Measurements from ENCODE around the gene BHLHE40.

BHLHE40 gene

DNA sequence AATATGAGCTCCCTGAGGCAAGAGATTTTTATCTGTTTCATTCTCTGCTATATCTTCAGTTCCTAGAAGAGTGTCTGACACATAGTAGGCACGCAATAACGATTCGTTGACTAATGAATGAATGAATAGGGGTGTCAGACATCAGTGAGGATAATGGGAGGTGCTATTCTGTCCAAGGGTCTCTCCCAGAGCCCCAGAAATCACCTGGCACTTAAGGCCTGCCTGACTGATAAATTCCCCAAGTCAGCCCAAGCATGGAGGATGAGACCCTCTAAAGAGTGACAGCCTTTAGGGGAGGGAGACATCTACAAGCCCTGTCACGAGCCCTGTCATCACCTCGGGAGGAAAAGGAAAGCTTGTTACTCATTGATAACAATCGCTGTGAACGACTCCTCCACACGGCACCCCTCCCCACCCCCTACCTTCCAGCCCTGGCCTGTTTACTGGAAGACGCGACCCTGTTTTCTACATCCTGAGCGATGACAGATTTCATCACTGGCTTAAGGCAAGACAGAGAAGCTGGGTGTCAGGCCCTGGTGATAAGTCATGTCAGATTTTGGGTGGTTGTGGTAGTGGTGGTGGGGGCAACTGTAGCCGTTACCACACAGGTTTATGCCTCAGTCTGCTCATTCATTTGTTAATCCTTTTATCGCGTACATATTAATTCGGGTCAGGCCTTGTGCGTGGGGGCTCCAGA lies 23.1 kb downstream of the BHLHE40 start:
- Histone ChIP-seq H2BK15ac (ENCODE audit: low read depth, poor library complexity, severe bottlenecking) (no peak overlapping the region), H4K91ac (ENCODE audit: low read length) (no peak overlapping the region), H2BK120ac (ENCODE audit: low read depth, low read length) (no peak overlapping the region), H2BK5ac (ENCODE audit: low read depth, low read length, poor library complexity, severe bottlenecking) (no peak overlapping the region), H3K14ac (ENCODE audit: low read length in 2 of 2) (no peak overlapping the region), H3K4me2 (ENCODE audit: low read length, poor library complexity, severe bottlenecking) (no peak overlapping the region), H3K4me3 (ENCODE audit: insufficient read depth in 1 of 2, low read depth in 1 of 2, low read length in 2 of 2) (no peak overlapping the region), H3K79me1 (replicated peaks; ENCODE audit: low read length, poor library complexity, severe bottlenecking) (no peaks in the 10 kb centered on the region), H3K36me3 (ENCODE audit: control insufficient read depth in 1 of 2, insufficient read depth in 2 of 2, low read depth in 1 of 2, low read length in 2 of 2) (no peaks in the 10 kb centered on the region), H3K9me3 (ENCODE audit: control insufficient read depth, low read length) (no peaks in the 10 kb centered on the region), H3K4me1 (ENCODE audit: control insufficient read depth, insufficient read depth, low read depth, low read length) (peaks cover 11% of the 10 kb centered on the region), H2BK12ac (ENCODE audit: low read length in 2 of 2) (no peak overlapping the region), H2AK5ac (ENCODE audit: low read length, severe bottlenecking) (no peak overlapping the region), H3K23ac (ENCODE audit: low read length in 2 of 2) (no peak overlapping the region), H2AFZ (ENCODE audit: low read depth, low read length) (no peak overlapping the region), H3K27me3 (ENCODE audit: control insufficient read depth in 1 of 2, insufficient read depth in 1 of 2, low read length in 2 of 2) (no peaks in the 10 kb centered on the region), H3K18ac (ENCODE audit: low read depth in 1 of 2, low read length in 2 of 2) (no peak overlapping the region), H3K9ac (ENCODE audit: low read length) (no peak overlapping the region), H4K8ac (ENCODE audit: low read length) (no peak overlapping the region), H3K27ac (ENCODE audit: low read length, poor library complexity, severe bottlenecking) (no peak overlapping the region), H3K4ac (ENCODE audit: low read depth in 1 of 2, low read length in 2 of 2) (no peak overlapping the region)
- DNase-seq: peak; percentile 90
- WGBS: 43% methylated on average over 16 of the region's 16 CpGs

GRCh38 chr3:5002871-5003247 lies 23.6 kb downstream of the BHLHE40 start:
- Histone ChIP-seq H3K4me3 (ENCODE audit: insufficient read depth in 1 of 2, low read depth in 1 of 2, low read length in 2 of 2) (no peak overlapping the region), H3K9ac (ENCODE audit: low read length) (no peak overlapping the region), H3K4ac (ENCODE audit: low read depth in 1 of 2, low read length in 2 of 2) (no peak overlapping the region), H3K18ac (ENCODE audit: low read depth in 1 of 2, low read length in 2 of 2) (no peak overlapping the region), H3K27me3 (ENCODE audit: control insufficient read depth in 1 of 2, insufficient read depth in 1 of 2, low read length in 2 of 2) (no peaks in the 10 kb centered on the region), H2BK12ac (ENCODE audit: low read length in 2 of 2) (no peak overlapping the region), H3K4me1 (ENCODE audit: control insufficient read depth, insufficient read depth, low read depth, low read length) (peaks cover 11% of the 10 kb centered on the region), H3K79me1 (replicated peaks; ENCODE audit: low read length, poor library complexity, severe bottlenecking) (no peaks in the 10 kb centered on the region), H2BK15ac (ENCODE audit: low read depth, poor library complexity, severe bottlenecking) (no peak overlapping the region), H3K36me3 (ENCODE audit: control insufficient read depth in 1 of 2, insufficient read depth in 2 of 2, low read depth in 1 of 2, low read length in 2 of 2) (no peaks in the 10 kb centered on the region), H3K4me2 (ENCODE audit: low read length, poor library complexity, severe bottlenecking) (no peak overlapping the region), H3K23ac (ENCODE audit: low read length in 2 of 2) (no peak overlapping the region), H2AFZ (ENCODE audit: low read depth, low read length) (no peak overlapping the region), H2BK120ac (ENCODE audit: low read depth, low read length) (no peak overlapping the region), H4K91ac (ENCODE audit: low read length) (no peak overlapping the region), H4K8ac (ENCODE audit: low read length) (no peak overlapping the region), H3K27ac (ENCODE audit: low read length, poor library complexity, severe bottlenecking) (no peak overlapping the region), H2AK5ac (ENCODE audit: low read length, severe bottlenecking) (no peak overlapping the region), H2BK5ac (ENCODE audit: low read depth, low read length, poor library complexity, severe bottlenecking) (no peak overlapping the region), H3K9me3 (ENCODE audit: control insufficient read depth, low read length) (no peaks in the 10 kb centered on the region), H3K14ac (ENCODE audit: low read length in 2 of 2) (no peak overlapping the region)
- DNase-seq: no peak
- 92% methylated on average over 6 of the region's 6 CpGs for WGBS

DNA sequence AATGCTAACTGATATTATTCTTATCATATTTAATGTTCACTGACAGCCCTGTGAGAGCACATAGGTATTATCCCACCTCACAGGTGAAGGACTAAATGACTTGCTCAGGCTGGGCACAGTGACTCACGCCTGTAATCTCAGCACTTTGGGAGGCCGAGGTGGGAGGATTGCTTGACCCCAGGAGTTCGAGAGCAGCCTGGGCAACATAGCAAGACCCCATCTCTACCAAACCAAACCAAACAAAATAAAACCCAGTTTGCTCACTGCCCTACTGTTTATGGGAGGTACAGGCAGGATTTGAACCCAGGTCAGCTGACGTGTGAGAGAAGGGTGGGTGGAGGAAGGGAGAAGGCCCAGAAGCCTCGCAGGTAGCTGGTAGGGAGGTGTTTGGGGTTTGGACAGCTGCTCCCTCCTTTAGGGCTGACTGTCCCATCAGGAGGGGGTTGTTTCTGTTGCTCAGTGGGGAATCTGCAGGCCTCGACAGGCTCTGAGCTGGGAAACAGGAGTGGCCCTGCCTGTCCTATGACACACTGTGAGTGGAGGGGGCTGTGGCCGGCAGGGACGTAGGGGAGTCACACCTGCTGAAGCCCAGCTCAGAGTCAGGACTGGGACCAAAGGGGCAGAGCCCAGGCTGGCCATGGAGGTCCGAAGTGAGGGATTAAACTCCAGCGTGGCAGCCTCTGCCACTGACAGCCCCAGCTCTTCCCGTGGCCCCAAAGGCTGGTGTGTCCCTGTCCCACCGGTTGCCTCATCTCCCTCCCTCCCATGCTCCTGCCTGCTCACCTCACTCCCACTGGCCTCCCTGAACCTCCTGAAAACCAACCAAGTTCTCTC lies 25.3 kb downstream of the BHLHE40 start:
- no peaks in the 10 kb centered on the region for H3K36me3 ChIP-seq (ENCODE audit: control insufficient read depth in 1 of 2, insufficient read depth in 2 of 2, low read depth in 1 of 2, low read length in 2 of 2)
- no peaks in the 10 kb centered on the region for H3K9me3 ChIP-seq (ENCODE audit: control insufficient read depth, low read length)
- H2BK12ac ChIP-seq (ENCODE audit: low read length in 2 of 2): peak overlapping the region in 1 of 2 experiments; percentile 59
- no peak overlapping the region for H3K4me2 ChIP-seq (ENCODE audit: low read length, poor library complexity, severe bottlenecking)
- H2BK120ac ChIP-seq (ENCODE audit: low read depth, low read length): no peak overlapping the region
- H3K18ac ChIP-seq (ENCODE audit: low read depth in 1 of 2, low read length in 2 of 2): peak overlapping the region in 1 of 2 experiments; percentile 6
- no peak overlapping the region for H2BK5ac ChIP-seq (ENCODE audit: low read depth, low read length, poor library complexity, severe bottlenecking)
- no peak overlapping the region for H3K27ac ChIP-seq (ENCODE audit: low read length, poor library complexity, severe bottlenecking)
- H3K14ac ChIP-seq (ENCODE audit: low read length in 2 of 2): peak overlapping the region in 1 of 2 experiments; percentile 64
- H3K4me1 ChIP-seq (ENCODE audit: control insufficient read depth, insufficient read depth, low read depth, low read length): peaks cover 11% of the 10 kb centered on the region
- no peak overlapping the region for H2BK15ac ChIP-seq (ENCODE audit: low read depth, poor library complexity, severe bottlenecking)
- no peak overlapping the region for H3K4me3 ChIP-seq (ENCODE audit: insufficient read depth in 1 of 2, low read depth in 1 of 2, low read length in 2 of 2)
- peak overlapping the region in 1 of 2 experiments; percentile 71 for H3K4ac ChIP-seq (ENCODE audit: low read depth in 1 of 2, low read length in 2 of 2)
- H2AFZ ChIP-seq (ENCODE audit: low read depth, low read length): no peak overlapping the region
- H3K9ac ChIP-seq (ENCODE audit: low read length): no peak overlapping the region
- DNase-seq: no peak
- H4K8ac ChIP-seq (ENCODE audit: low read length): no peak overlapping the region
- peak overlapping the region; percentile 47 for H2AK5ac ChIP-seq (ENCODE audit: low read length, severe bottlenecking)
- H3K23ac ChIP-seq (ENCODE audit: low read length in 2 of 2): no peak overlapping the region
- H3K27me3 ChIP-seq (ENCODE audit: control insufficient read depth in 1 of 2, insufficient read depth in 1 of 2, low read length in 2 of 2): no peaks in the 10 kb centered on the region
- 82% methylated on average over 10 of the region's 12 CpGs for WGBS
- H4K91ac ChIP-seq (ENCODE audit: low read length): no peak overlapping the region
- no peaks in the 10 kb centered on the region for H3K79me1 ChIP-seq (replicated peaks; ENCODE audit: low read length, poor library complexity, severe bottlenecking)

DNA sequence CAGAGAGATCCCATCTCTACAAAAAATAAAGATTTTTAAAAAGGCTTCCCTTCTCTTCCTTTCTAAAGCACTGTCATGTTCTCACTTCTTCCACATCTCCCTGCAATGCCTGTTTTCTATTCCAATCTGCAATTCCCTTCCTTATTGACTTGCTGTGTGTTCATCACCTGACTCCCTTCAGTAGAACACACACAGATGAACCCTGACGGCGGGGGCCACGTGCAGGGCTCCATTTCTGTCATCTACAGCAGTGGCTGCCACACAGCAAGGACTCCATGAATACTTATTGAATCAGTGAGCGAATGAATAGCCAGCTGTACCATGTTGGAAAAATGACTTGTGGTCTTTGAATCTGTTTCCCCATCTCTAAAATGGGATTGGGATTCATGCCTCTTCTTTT lies 26.1 kb downstream of the BHLHE40 start:
- no peak overlapping the region for H3K18ac ChIP-seq (ENCODE audit: low read depth in 1 of 2, low read length in 2 of 2)
- H3K79me1 ChIP-seq (replicated peaks; ENCODE audit: low read length, poor library complexity, severe bottlenecking): no peaks in the 10 kb centered on the region
- no peaks in the 10 kb centered on the region for H3K36me3 ChIP-seq (ENCODE audit: control insufficient read depth in 1 of 2, insufficient read depth in 2 of 2, low read depth in 1 of 2, low read length in 2 of 2)
- no peak overlapping the region for H2BK15ac ChIP-seq (ENCODE audit: low read depth, poor library complexity, severe bottlenecking)
- H3K4me3 ChIP-seq (ENCODE audit: insufficient read depth in 1 of 2, low read depth in 1 of 2, low read length in 2 of 2): no peak overlapping the region
- no peak overlapping the region for H4K8ac ChIP-seq (ENCODE audit: low read length)
- no peak overlapping the region for H2AK5ac ChIP-seq (ENCODE audit: low read length, severe bottlenecking)
- no peak overlapping the region for H3K9ac ChIP-seq (ENCODE audit: low read length)
- no peak overlapping the region for H4K91ac ChIP-seq (ENCODE audit: low read length)
- H2AFZ ChIP-seq (ENCODE audit: low read depth, low read length): no peak overlapping the region
- 69% methylated on average over 4 of the region's 4 CpGs for WGBS
- DNase-seq: no peak
- peaks cover 9% of the 10 kb centered on the region for H3K4me1 ChIP-seq (ENCODE audit: control insufficient read depth, insufficient read depth, low read depth, low read length)
- H3K9me3 ChIP-seq (ENCODE audit: control insufficient read depth, low read length): no peaks in the 10 kb centered on the region
- H3K27ac ChIP-seq (ENCODE audit: low read length, poor library complexity, severe bottlenecking): no peak overlapping the region
- no peak overlapping the region for H3K14ac ChIP-seq (ENCODE audit: low read length in 2 of 2)
- H3K4ac ChIP-seq (ENCODE audit: low read depth in 1 of 2, low read length in 2 of 2): no peak overlapping the region
- no peak overlapping the region for H3K23ac ChIP-seq (ENCODE audit: low read length in 2 of 2)
- H2BK5ac ChIP-seq (ENCODE audit: low read depth, low read length, poor library complexity, severe bottlenecking): no peak overlapping the region
- H3K4me2 ChIP-seq (ENCODE audit: low read length, poor library complexity, severe bottlenecking): no peak overlapping the region
- no peak overlapping the region for H2BK120ac ChIP-seq (ENCODE audit: low read depth, low read length)
- H3K27me3 ChIP-seq (ENCODE audit: control insufficient read depth in 1 of 2, insufficient read depth in 1 of 2, low read length in 2 of 2): no peaks in the 10 kb centered on the region
- H2BK12ac ChIP-seq (ENCODE audit: low read length in 2 of 2): no peak overlapping the region

Measured in mesenchymal stem cell (in vitro differentiated cells and primary cell).